Stimulated activated effector memory CD8-positive, alpha-beta T cell treated with anti-CD3 and anti-CD28 coated beads, Interleukin-12 subunit alpha, Interleukin-12 subunit beta, amount 100 ng/mL, for 72 hours (primary cell): ENCODE results near the gene OR4K2.
"Not testable (repeated sequence)": the region's sequence is repeated elsewhere in the genome, so short reads cannot be mapped to it uniquely, and the experiment has no call there.

Experiments used
- ATAC-seq: fragments of 150-1000 bp; cut with Tn5 transposase; 2 replicates; pipeline ENCODE4 v1.10.0; 2021
- DNase-seq, 2 donors: peaks; one replicate each; pipeline ENCODE4 v3.0.0; 2021 to 2022; ENCODE audit warnings: low spot score in 2 of 2
- H3K27ac Mint-ChIP-seq: one replicate; pipeline ENCODE4 v1.8.0; 2022; ENCODE audit warnings: mild to moderate bottlenecking, mixed read lengths
- H3K36me3 Mint-ChIP-seq: one replicate; pipeline ENCODE4 v1.8.0; 2022; ENCODE audit warnings: mild to moderate bottlenecking, mixed read lengths
- H3K4me1 Mint-ChIP-seq: one replicate; pipeline ENCODE4 v1.8.0; 2022; ENCODE audit warnings: mixed read lengths
- H3K4me3 Mint-ChIP-seq: one replicate; pipeline ENCODE4 v1.8.0; 2022; ENCODE audit warnings: mild to moderate bottlenecking, mixed read lengths
- H3K9me3 Mint-ChIP-seq: one replicate; pipeline ENCODE4 v1.8.0; 2022; ENCODE audit warnings: mixed read lengths

The OR4K2 gene, protein sequence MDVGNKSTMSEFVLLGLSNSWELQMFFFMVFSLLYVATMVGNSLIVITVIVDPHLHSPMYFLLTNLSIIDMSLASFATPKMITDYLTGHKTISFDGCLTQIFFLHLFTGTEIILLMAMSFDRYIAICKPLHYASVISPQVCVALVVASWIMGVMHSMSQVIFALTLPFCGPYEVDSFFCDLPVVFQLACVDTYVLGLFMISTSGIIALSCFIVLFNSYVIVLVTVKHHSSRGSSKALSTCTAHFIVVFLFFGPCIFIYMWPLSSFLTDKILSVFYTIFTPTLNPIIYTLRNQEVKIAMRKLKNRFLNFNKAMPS

DNA sequence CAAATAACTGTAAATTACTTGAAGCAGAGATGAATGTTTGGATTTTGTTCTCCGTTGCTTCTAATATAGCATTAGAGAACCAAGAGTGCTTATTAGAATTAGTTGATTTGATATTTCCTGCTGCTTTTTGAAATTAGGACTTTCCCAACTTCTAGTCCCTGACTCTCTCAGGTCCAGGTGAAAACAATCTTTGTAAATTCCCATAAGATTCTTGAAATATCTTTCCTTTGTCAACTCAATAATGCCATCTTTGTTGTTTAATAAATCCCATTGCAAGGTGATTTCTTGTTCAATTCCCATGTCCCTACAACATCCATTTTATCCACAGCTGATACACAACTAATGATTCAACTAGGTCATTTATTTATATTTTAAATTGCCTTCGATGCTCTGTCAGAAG, at the start of gene OR4K2:
TSS of gene OR4K2 (plus strand) at position 301 of the 400 bp plus-strand sequence. CDS start 1,126 bp downstream, outside the sequence.
- no peaks in the 10 kb centered on the region for H3K36me3 Mint-ChIP-seq
- no peaks in the 10 kb centered on the region for H3K9me3 Mint-ChIP-seq
- H3K4me3 Mint-ChIP-seq: no peak within 1 kb of the TSS
- no peaks in the 10 kb centered on the region for H3K4me1 Mint-ChIP-seq
- H3K27ac Mint-ChIP-seq: no peak within 1 kb of the TSS
- DNase-seq (no peak), ATAC-seq (no peak)

GRCh38 chr14:19827626-19828244, 47.2 kb upstream of the OR4K2 start:
- not testable (repeated sequence) for DNase-seq, H3K4me1 Mint-ChIP-seq, H3K9me3 Mint-ChIP-seq, H3K27ac Mint-ChIP-seq, H3K36me3 Mint-ChIP-seq, H3K4me3 Mint-ChIP-seq, ATAC-seq

- Mint-ChIP-seq H3K36me3 (no peaks in the 10 kb centered on the region), H3K27ac (no peak overlapping the region), H3K4me3 (no peak overlapping the region), H3K4me1 (no peaks in the 10 kb centered on the region), H3K9me3 (no peaks in the 10 kb centered on the region)
- DNase-seq (no peak), ATAC-seq (no peak)
Observed at GRCh38 chr14:19828314-19828713, 46.6 kb upstream of the OR4K2 start.

- H3K9me3 Mint-ChIP-seq, H3K27ac Mint-ChIP-seq: not testable (repeated sequence)
Observed at GRCh38 chr14:19834203-19834848, 40.6 kb upstream of the OR4K2 start.

GRCh38 chr14:19838433-19838832, 36.5 kb upstream of the OR4K2 start:
- ATAC-seq (no peak), DNase-seq (no peak)
- no peak overlapping the region for H3K4me3 Mint-ChIP-seq
- H3K4me1 Mint-ChIP-seq: no peaks in the 10 kb centered on the region
- H3K9me3 Mint-ChIP-seq: no peaks in the 10 kb centered on the region
- no peaks in the 10 kb centered on the region for H3K36me3 Mint-ChIP-seq
- H3K27ac Mint-ChIP-seq: no peak overlapping the region

More at GRCh38 chr14:19834203-19834848, 40.6 kb upstream of the OR4K2 start:
- DNase-seq, H3K4me3 Mint-ChIP-seq, H3K4me1 Mint-ChIP-seq, H3K36me3 Mint-ChIP-seq, ATAC-seq: not testable (repeated sequence)

GRCh38 chr14:19851365-19851764, 23.6 kb upstream of the OR4K2 start:
- Mint-ChIP-seq H3K4me1 (no peaks in the 10 kb centered on the region), H3K4me3 (no peak overlapping the region), H3K9me3 (no peaks in the 10 kb centered on the region), H3K27ac (no peak overlapping the region), H3K36me3 (no peaks in the 10 kb centered on the region)
- DNase-seq (no peak), ATAC-seq (no peak)

DNA sequence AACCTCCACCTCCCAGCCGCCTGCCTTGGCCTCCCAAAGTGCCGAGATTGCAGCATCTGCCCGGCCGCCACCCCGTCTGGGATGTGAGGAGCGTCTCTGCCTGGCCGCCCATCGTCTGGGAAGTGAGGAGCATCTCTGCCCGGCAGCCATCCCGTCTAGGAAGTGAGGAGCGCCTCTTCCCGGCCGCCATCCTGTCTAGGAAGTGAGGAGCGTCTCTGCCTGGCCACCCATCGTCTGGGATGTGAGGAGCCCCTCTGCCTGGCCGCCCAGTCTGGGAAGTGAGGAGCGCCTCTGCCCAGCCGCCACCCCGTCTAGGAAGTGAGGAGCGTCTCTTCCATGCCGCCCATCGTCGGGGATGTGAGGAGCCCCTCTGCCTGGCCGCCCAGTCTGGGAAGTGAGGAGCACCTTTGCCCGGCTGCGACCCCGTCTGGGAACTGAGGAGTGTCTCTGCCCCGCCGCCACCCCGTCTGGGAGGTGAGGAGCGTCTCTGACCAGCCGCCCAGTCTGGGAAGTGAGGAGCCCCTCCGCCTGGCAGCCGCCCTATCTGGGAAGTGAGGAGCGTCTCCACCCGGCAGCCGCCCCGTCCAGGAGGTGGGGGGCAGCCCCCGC, 8.8 kb upstream of the OR4K2 start:
- not testable (repeated sequence) for ATAC-seq, H3K4me3 Mint-ChIP-seq, H3K4me1 Mint-ChIP-seq, DNase-seq, H3K9me3 Mint-ChIP-seq, H3K27ac Mint-ChIP-seq, H3K36me3 Mint-ChIP-seq

DNA sequence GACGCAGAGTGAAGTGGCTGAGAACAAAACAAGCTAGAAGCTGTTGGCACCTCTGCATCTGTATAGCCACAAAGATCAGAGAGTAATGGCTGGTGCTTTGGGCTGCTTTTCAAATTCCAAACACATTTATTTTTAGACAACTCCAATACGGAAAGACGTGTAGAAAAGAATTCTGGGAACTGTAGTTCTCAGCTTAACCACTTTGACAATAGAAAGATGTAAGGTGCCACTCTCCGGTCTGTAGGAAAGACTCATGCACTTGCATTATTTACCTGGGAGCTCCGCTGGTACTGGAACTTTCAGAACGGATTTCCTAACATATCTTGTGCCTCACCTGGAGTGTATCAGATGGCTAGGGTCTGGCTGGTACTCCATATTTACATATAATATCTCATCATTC, 1.8 kb upstream of the OR4K2 start:
- H3K4me1 Mint-ChIP-seq: no peaks in the 10 kb centered on the region
- no peak for DNase-seq
- no peaks in the 10 kb centered on the region for H3K9me3 Mint-ChIP-seq
- no peak overlapping the region for H3K27ac Mint-ChIP-seq
- H3K4me3 Mint-ChIP-seq: no peak overlapping the region
- no peak for ATAC-seq
- no peaks in the 10 kb centered on the region for H3K36me3 Mint-ChIP-seq

GRCh38 chr14:19878029-19878642, 3.2 kb downstream of the OR4K2 start:
- H3K4me3 Mint-ChIP-seq: no peak overlapping the region
- H3K36me3 Mint-ChIP-seq: no peaks in the 10 kb centered on the region
- ATAC-seq: no peak
- H3K4me1 Mint-ChIP-seq: no peaks in the 10 kb centered on the region
- H3K27ac Mint-ChIP-seq: no peak overlapping the region
- H3K9me3 Mint-ChIP-seq: no peaks in the 10 kb centered on the region
- DNase-seq: no peak

DNA sequence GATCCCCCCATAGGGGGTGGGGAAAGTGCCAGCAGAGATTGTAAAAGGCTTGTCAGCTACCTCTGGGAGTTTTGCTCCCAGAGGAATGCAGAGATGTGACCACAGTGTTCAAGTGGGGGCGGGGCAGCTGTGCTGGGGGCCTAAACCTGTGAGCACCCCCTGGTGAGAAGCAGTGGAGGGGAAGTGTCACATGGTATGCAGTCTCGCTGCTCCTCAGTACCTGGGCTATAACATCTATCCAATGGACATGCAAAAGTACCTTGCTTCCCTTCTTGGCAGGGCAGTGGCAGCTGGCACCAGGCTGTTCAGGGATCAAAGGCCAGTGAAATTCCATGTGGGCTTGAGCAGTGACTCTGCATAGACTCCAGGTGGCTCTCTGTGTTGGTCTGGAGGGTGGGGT, 20.3 kb downstream of the OR4K2 start:
- no peak for DNase-seq
- Mint-ChIP-seq H3K4me3 (no peak overlapping the region), H3K9me3 (peaks cover 9% of the 10 kb centered on the region), H3K4me1 (no peaks in the 10 kb centered on the region), H3K36me3 (no peaks in the 10 kb centered on the region), H3K27ac (no peak overlapping the region)
- no peak for ATAC-seq

GRCh38 chr14:19900999-19901398, 26.1 kb downstream of the OR4K2 start:
- Mint-ChIP-seq H3K4me3 (no peak overlapping the region), H3K9me3 (peaks cover 9% of the 10 kb centered on the region), H3K27ac (no peak overlapping the region), H3K36me3 (no peaks in the 10 kb centered on the region), H3K4me1 (no peaks in the 10 kb centered on the region)
- no peak for ATAC-seq
- no peak for DNase-seq

- Mint-ChIP-seq H3K27ac (no peak overlapping the region), H3K36me3 (no peaks in the 10 kb centered on the region), H3K9me3 (peaks cover 2% of the 10 kb centered on the region), H3K4me3 (no peak overlapping the region), H3K4me1 (no peaks in the 10 kb centered on the region)
- ATAC-seq (no peak), DNase-seq (no peak)
Observed at GRCh38 chr14:19902409-19902808, 27.5 kb downstream of the OR4K2 start.

DNA sequence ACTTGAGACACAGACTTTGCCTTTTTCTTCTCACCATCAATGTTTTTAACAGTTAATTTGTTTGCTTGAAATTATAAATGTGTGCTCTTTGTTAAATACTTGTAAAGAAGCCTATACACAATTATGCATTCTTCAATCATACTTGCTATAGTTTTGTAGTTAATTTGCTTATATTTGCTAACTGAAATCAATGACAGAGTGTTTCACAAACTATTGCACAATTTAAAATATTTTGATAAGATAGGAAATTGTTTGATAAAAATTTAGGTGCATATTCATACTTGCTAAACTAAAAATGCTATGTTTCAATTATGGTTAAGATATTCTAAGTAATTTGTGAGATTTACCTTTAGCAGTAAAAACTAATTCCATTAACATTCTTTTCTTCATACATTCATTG, 31.7 kb downstream of the OR4K2 start:
- no peak overlapping the region for H3K27ac Mint-ChIP-seq
- no peaks in the 10 kb centered on the region for H3K4me1 Mint-ChIP-seq
- H3K36me3 Mint-ChIP-seq: no peaks in the 10 kb centered on the region
- no peak for DNase-seq
- ATAC-seq: no peak
- H3K4me3 Mint-ChIP-seq: no peak overlapping the region
- H3K9me3 Mint-ChIP-seq: peaks cover 1% of the 10 kb centered on the region

DNA sequence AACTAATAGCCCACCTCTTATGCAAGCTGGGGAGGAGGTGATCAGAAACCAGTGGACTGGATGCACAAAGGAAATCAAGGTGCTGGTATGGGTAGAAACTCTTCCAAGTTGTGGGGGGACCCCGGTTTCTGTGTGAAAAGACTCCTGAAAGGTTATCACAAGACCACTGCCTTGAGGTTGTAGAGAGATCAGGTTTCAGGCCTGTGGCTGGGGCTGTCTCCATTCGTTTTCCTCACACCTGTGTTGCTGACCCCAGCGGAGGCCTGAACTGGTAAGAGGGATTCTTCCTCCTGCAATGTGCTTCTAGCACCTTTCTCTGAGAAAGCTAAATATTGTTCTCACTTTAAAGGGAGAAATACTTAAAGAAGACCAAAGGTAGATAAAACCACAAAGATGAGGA, 36.2 kb downstream of the OR4K2 start:
- Mint-ChIP-seq H3K4me3 (no peak overlapping the region), H3K4me1 (no peaks in the 10 kb centered on the region), H3K27ac (no peak overlapping the region), H3K9me3 (peaks cover 3% of the 10 kb centered on the region), H3K36me3 (no peaks in the 10 kb centered on the region)
- ATAC-seq (no peak), DNase-seq (no peak)

GRCh38 chr14:19917243-19917642, 42.3 kb downstream of the OR4K2 start:
- Mint-ChIP-seq H3K4me3 (no peak overlapping the region), H3K36me3 (no peaks in the 10 kb centered on the region), H3K9me3 (no peaks in the 10 kb centered on the region), H3K27ac (no peak overlapping the region), H3K4me1 (no peaks in the 10 kb centered on the region)
- DNase-seq (no peak), ATAC-seq (no peak)
